Upper lobe of right lung (tissue), 1 donor: ENCODE data around the gene NECTIN4. TPM values are rescaled to one million over a fixed set of nuclear protein-coding genes. Genes with fewer than 3 reads are reported as not detected.

Experiments used
- ATAC-seq: fragments of 200-7000 bp; cut with Tn5 transposase; one replicate; pipeline ENCODE4 v1.9.1; 2020; ENCODE audit warnings: mild to moderate bottlenecking, moderate library complexity
- DNase-seq: peaks from one replicate; pipeline ENCODE4 v3.0.0-alpha.2; 2020
- H3K27ac ChIP-seq: fragments of 200-600 bp; one replicate; pipeline ENCODE4 v1.8.0; 2022
- H3K27me3 ChIP-seq: fragments of 200-600 bp; one replicate; pipeline ENCODE4 v1.8.0; 2022; ENCODE audit warnings: mild to moderate bottlenecking
- H3K36me3 ChIP-seq: fragments of 200-600 bp; one replicate; pipeline ENCODE4 v1.8.0; 2022
- H3K4me1 ChIP-seq: fragments of 200-600 bp; one replicate; pipeline ENCODE4 v1.8.0; 2022
- H3K4me3 ChIP-seq: fragments of 200-600 bp; one replicate; pipeline ENCODE4 v1.8.0; 2022; ENCODE audit warnings: mild to moderate bottlenecking
- H3K9me3 ChIP-seq: fragments of 200-600 bp; one replicate; pipeline ENCODE4 v1.8.0; 2022
- intact Hi-C: fragments of 100-400 bp; cut with DNase I; formaldehyde crosslinking; loops from one replicate; pipeline ENCODE4 v1.11.0; 2022
- total RNA-seq: library from RNA; stranded (reverse); fragmentation: NEBNext Ultra II Directional; extraction: Animal tissue kit (Norgen Biotek cat#: 25700); gene quantifications from one replicate; pipeline ENCODE4 v1.2.1, GENCODE V29; 2021
- TF ChIP-seq, protein P1 (sequence below): fragments of 200-600 bp; IDR thresholded peaks from one replicate; pipeline ENCODE4 v1.8.0; 2022; ENCODE audit warnings: antibody characterized with exemption
- donor health status: DM: no; HTN: yes; CAD: no; lungs with severe emphysema.

The NECTIN4 gene
- total RNA-seq, 1 donor from 2014 or later = 5.4 TPM

DNA sequence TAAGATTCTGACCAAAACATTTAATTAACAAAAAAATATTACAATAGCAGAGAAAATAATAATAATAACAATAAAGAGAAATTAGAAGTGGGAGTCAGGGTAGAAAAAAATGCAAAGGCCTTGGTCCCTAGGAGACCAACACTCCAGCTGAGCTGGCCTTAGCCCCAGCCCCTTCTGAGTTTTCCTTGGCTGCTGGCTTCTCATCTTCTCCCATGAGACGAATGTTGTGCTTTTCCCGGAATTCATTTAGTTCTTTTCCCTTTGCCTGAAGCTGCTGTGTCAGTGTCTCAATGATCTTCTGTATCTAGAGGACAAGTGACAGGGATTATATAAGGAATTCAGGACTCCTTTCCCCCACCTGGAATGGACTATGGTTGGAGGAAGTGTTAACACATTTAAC lies 11.2 kb upstream of the NECTIN4 start:
- no peaks in the 10 kb centered on the region for H3K27me3 ChIP-seq
- H3K36me3 ChIP-seq = peaks cover 38% of the 10 kb centered on the region
- H3K4me1 ChIP-seq = peaks cover 19% of the 10 kb centered on the region
- DNase-seq (no peak), ATAC-seq (no peak)
- TF ChIP-seq, protein P1, sequence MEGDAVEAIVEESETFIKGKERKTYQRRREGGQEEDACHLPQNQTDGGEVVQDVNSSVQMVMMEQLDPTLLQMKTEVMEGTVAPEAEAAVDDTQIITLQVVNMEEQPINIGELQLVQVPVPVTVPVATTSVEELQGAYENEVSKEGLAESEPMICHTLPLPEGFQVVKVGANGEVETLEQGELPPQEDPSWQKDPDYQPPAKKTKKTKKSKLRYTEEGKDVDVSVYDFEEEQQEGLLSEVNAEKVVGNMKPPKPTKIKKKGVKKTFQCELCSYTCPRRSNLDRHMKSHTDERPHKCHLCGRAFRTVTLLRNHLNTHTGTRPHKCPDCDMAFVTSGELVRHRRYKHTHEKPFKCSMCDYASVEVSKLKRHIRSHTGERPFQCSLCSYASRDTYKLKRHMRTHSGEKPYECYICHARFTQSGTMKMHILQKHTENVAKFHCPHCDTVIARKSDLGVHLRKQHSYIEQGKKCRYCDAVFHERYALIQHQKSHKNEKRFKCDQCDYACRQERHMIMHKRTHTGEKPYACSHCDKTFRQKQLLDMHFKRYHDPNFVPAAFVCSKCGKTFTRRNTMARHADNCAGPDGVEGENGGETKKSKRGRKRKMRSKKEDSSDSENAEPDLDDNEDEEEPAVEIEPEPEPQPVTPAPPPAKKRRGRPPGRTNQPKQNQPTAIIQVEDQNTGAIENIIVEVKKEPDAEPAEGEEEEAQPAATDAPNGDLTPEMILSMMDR = no peak
- H3K9me3 ChIP-seq = no peaks in the 10 kb centered on the region
- H3K27ac ChIP-seq = no peak overlapping the region
- no peak overlapping the region for H3K4me3 ChIP-seq
- intact Hi-C loops = no loop called here

DNA sequence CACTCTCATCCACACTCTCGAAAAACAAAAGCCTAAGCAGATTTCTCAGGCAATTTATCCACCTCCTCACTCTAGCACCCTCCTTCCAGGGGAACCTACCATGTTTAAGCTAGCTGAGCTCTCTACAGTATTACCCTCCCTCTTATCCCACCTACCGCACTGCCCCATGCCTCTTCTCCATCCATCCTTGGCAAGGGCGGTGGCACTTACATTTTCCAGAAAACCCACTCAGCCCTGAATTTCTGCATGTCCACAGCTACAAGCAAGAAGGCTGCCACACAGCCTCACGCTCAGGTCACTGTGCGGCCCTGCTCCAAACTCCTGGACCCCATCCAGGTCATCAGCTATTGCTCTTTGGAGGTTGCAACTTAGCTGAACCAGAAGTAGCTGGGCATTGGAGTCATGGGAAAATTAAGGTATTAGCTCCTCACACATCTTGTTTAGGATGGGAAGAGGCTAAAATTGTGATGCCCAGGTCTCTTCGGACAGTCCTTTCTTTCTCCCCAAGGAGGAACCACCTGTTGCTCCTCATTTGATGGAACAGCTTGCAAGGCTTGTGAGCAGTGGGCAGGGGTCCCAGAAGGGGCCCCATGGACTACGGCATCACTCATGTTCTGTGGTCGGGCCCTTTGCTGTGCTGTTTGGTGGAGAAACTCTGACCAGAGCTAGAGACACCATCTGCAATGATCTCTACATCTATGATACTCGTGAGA lies 9.9 kb upstream of the NECTIN4 start:
- Histone ChIP-seq H3K4me1 (peaks cover 19% of the 10 kb centered on the region), H3K4me3 (peak overlapping the region; percentile 65), H3K36me3 (peaks cover 34% of the 10 kb centered on the region), H3K9me3 (no peaks in the 10 kb centered on the region), H3K27me3 (no peaks in the 10 kb centered on the region), H3K27ac (no peak overlapping the region)
- TF ChIP-seq, protein P1 = no peak
- ATAC-seq (no peak), DNase-seq (no peak)
- intact Hi-C loops = loop anchor here (5.0 kb wide), 1 partner anchor 107 kb away; no protein-coding TSS in a partner anchor

DNA sequence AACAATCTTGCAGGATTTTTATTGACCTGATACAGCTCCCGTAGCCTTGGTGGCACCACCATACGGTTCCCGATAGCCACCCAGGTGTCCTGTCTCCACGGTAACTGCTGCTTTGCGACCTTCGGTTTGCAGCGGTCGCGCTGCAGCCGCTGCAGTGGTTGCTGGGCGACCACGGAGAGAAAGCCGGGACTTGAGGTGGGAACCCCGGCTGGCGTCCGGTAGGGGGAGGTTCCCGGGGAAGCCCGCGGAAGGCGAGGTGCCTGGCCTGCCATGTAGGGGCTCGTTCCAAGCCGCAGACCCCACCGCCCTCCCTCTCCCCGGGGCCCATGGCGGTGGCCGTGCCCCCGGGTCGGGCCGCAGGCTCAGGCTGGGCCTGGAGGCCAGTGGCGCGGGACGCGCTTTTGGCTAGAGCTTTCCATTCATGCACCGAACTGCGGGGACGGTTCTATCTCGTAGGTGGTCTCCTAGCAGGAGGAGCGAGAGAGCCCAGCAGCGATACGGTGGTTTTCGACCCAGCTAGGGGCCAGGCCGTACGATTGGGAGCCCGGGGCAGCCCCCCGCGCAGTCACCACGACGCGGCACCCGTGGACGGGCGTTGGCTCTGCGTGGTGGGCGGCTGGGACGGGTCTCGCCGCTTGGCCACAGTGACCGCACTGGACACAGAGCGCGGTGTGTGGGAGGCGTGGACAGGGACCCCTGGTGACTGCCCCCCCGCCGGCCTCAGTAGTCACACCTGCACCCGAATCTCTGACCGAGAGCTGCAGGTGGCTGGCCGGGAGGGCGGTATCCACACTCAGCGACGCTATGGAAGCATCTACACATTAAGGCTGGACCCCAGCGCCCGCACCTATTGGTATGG lies 9.1 kb upstream of the NECTIN4 start, which contains the start of gene KLHDC9:
TSS of gene KLHDC9 (plus strand) at position 152 of the 859 bp plus-strand sequence. CDS start at position 327, 175 bp downstream.
- H3K27me3 ChIP-seq = no peaks in the 10 kb centered on the region
- intact Hi-C loops = loop anchor here (5.0 kb wide), 1 partner anchor 106 kb away; no protein-coding TSS in a partner anchor
- ATAC-seq (peak; percentile 89), DNase-seq (peak; percentile 92)
- peak within 1 kb of the TSS; percentile 65 for H3K4me3 ChIP-seq
- peaks cover 19% of the 10 kb centered on the region for H3K4me1 ChIP-seq
- H3K36me3 ChIP-seq = peaks cover 31% of the 10 kb centered on the region
- TF ChIP-seq, protein P1 = peak; percentile 17
- H3K9me3 ChIP-seq = no peaks in the 10 kb centered on the region
- H3K27ac ChIP-seq = peak within 1 kb of the TSS; percentile 66

DNA sequence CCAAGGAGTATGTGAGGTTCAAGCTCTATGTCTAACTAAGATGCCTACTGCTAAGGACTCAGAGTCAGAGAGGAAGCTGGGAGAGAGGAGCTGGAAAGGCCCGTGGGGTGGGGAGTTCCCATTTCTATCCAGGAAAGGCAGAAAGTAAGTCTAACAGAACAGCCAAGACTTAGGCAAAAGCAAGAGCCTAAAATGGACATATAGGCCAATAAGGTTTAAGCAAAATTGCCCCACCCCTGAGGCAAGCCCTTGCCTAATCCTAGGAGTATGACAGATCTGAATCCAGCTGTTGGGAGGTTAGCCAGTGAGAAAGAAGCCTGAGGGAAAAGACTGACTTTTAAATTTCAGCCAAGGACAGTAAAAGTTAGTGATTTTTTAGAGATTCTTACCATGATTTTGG lies 7.2 kb upstream of the NECTIN4 start:
- no peak for DNase-seq
- Histone ChIP-seq H3K36me3 (peaks cover 18% of the 10 kb centered on the region), H3K4me1 (peaks cover 19% of the 10 kb centered on the region), H3K4me3 (no peak overlapping the region), H3K27me3 (no peaks in the 10 kb centered on the region), H3K27ac (peak overlapping the region; percentile 66), H3K9me3 (no peaks in the 10 kb centered on the region)
- TF ChIP-seq, protein P1 = no peak
- intact Hi-C loops = loop anchor here (5.0 kb wide), 1 partner anchor 104 kb away; no protein-coding TSS in a partner anchor
- ATAC-seq = peak; percentile 4

DNA sequence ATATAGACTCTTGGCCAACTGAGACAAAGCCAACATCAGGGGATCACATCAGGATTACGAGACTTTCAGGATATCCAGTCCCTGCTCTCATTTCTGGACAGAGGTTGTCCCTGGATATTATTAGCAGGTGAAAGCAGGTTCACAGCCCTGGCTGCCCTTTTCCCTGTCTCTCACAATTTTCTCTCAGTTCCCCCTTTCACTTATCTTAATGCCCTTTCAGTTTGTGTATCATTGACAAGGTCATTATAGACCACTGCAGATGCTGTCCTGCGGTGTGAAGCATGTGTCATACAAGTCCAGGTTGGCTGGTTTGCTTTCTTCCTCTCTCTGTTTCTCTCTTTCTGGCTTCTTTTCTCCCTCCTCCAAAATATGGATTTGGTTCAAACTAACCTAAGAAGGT lies 6.7 kb upstream of the NECTIN4 start:
- TF ChIP-seq, protein P1 = no peak
- no peaks in the 10 kb centered on the region for H3K9me3 ChIP-seq
- intact Hi-C loops = loop anchor here (5.0 kb wide), 1 partner anchor 104 kb away; no protein-coding TSS in a partner anchor
- no peak overlapping the region for H3K4me3 ChIP-seq
- no peaks in the 10 kb centered on the region for H3K27me3 ChIP-seq
- DNase-seq (no peak), ATAC-seq (no peak)
- H3K4me1 ChIP-seq = peaks cover 19% of the 10 kb centered on the region
- peak overlapping the region; percentile 3 for H3K27ac ChIP-seq
- H3K36me3 ChIP-seq = peaks cover 13% of the 10 kb centered on the region
